ENCODE data around the gene ZNF414.

The ZNF414 gene

GRCh38 chr19:8489561-8490394, 24.2 kb downstream of the ZNF414 start:
- no peak overlapping the region for H3K4me3 ChIP-seq (ENCODE audit: low read length in 2 of 2)
- H3K18ac ChIP-seq (ENCODE audit: low read length) = peak overlapping the region; percentile 98
- no peaks in the 10 kb centered on the region for H3K9me3 ChIP-seq (replicated peaks in 1 of 2; ENCODE audit: control insufficient read depth in 2 of 2, insufficient read depth in 1 of 2, low read depth in 1 of 2, low read length in 2 of 2)
- peak overlapping the region; percentile 99 for H4K8ac ChIP-seq (ENCODE audit: low read depth, low read length)
- H3K9ac ChIP-seq (ENCODE audit: low read depth, low read length, poor library complexity) = peak overlapping the region; percentile 86
- H3K27ac ChIP-seq (replicated peaks; ENCODE audit: low read length) = peak overlapping the region; percentile 96
- peak overlapping the region; percentile 95 for H3K23ac ChIP-seq (ENCODE audit: low read depth, low read length, poor library complexity)
- peak overlapping the region; percentile 70 for H2BK15ac ChIP-seq (ENCODE audit: low read length)
- H3K14ac ChIP-seq (ENCODE audit: low read length) = peak overlapping the region; percentile 71
- no CpG with 5 or more reads among the region's 25 CpGs for WGBS, 2 donors (ENCODE audit: extremely low coverage in 2 of 2, insufficient read length in 2 of 2, insufficient replicate concordance in 1 of 2)
- no peak overlapping the region for H2AFZ ChIP-seq (ENCODE audit: low read length)
- H4K91ac ChIP-seq (ENCODE audit: low read depth, low read length, poor library complexity) = peak overlapping the region; percentile 65
- no peaks in the 10 kb centered on the region for H3K27me3 ChIP-seq (ENCODE audit: control insufficient read depth in 3 of 3, insufficient read depth in 3 of 3, low read depth in 1 of 3, low read length in 3 of 3)
- H2AK5ac ChIP-seq (ENCODE audit: low read depth, low read length) = peak overlapping the region; percentile 88
- DNase-seq (ENCODE audit: low spot score) = no peak
- H2BK120ac ChIP-seq (ENCODE audit: low read depth, low read length) = peak overlapping the region; percentile 99
- peaks cover 31 to 59% of the 10 kb centered on the region in 2 donors for H3K36me3 ChIP-seq (replicated peaks in 1 of 2; ENCODE audit: control insufficient read depth in 2 of 2, insufficient read depth in 2 of 2, low read length in 2 of 2)
- H3K4me1 ChIP-seq (ENCODE audit: control insufficient read depth in 2 of 2, insufficient read depth in 1 of 2, low read depth in 1 of 2, low read length in 2 of 2) = peaks cover 31 to 42% of the 10 kb centered on the region in 2 donors
- H2BK12ac ChIP-seq (ENCODE audit: low read length) = peak overlapping the region; percentile 75
- peak overlapping the region; percentile 89 for H3K4ac ChIP-seq (ENCODE audit: low read length)
- peak overlapping the region; percentile 14 for H3K4me2 ChIP-seq (ENCODE audit: insufficient read depth, low read length, poor library complexity, severe bottlenecking)
- H3K79me1 ChIP-seq (ENCODE audit: low read depth, low read length) = peaks cover 16% of the 10 kb centered on the region
- H2BK5ac ChIP-seq (ENCODE audit: low read length) = peak overlapping the region; percentile 99

- Histone ChIP-seq H3K4me1 (ENCODE audit: control insufficient read depth in 2 of 2, insufficient read depth in 1 of 2, low read depth in 1 of 2, low read length in 2 of 2) (peaks cover 26 to 38% of the 10 kb centered on the region in 2 donors), H2BK15ac (ENCODE audit: low read length) (peak overlapping the region; percentile 26), H3K79me1 (ENCODE audit: low read depth, low read length) (peaks cover 21% of the 10 kb centered on the region), H3K9me3 (replicated peaks in 1 of 2; ENCODE audit: control insufficient read depth in 2 of 2, insufficient read depth in 1 of 2, low read depth in 1 of 2, low read length in 2 of 2) (no peaks in the 10 kb centered on the region), H4K8ac (ENCODE audit: low read depth, low read length) (no peak overlapping the region), H2BK120ac (ENCODE audit: low read depth, low read length) (no peak overlapping the region), H4K91ac (ENCODE audit: low read depth, low read length, poor library complexity) (no peak overlapping the region), H3K4me3 (ENCODE audit: low read length in 2 of 2) (no peak overlapping the region), H2BK5ac (ENCODE audit: low read length) (peak overlapping the region; percentile 99), H3K27me3 (ENCODE audit: control insufficient read depth in 3 of 3, insufficient read depth in 3 of 3, low read depth in 1 of 3, low read length in 3 of 3) (no peaks in the 10 kb centered on the region), H3K4ac (ENCODE audit: low read length) (no peak overlapping the region), H3K9ac (ENCODE audit: low read depth, low read length, poor library complexity) (no peak overlapping the region), H3K14ac (ENCODE audit: low read length) (no peak overlapping the region), H3K18ac (ENCODE audit: low read length) (peak overlapping the region; percentile 39), H3K4me2 (ENCODE audit: insufficient read depth, low read length, poor library complexity, severe bottlenecking) (peak overlapping the region; percentile 20), H3K23ac (ENCODE audit: low read depth, low read length, poor library complexity) (no peak overlapping the region), H3K36me3 (replicated peaks in 1 of 2; ENCODE audit: control insufficient read depth in 2 of 2, insufficient read depth in 2 of 2, low read length in 2 of 2) (peaks cover 40 to 73% of the 10 kb centered on the region in 2 donors), H2BK12ac (ENCODE audit: low read length) (no peak overlapping the region), H2AFZ (ENCODE audit: low read length) (no peak overlapping the region), H3K27ac (replicated peaks; ENCODE audit: low read length) (peak overlapping the region; percentile 96), H2AK5ac (ENCODE audit: low read depth, low read length) (no peak overlapping the region)
- peak; percentile 75 for DNase-seq (ENCODE audit: low spot score)
- no CpG with 5 or more reads among the region's 15 CpGs for WGBS, 2 donors (ENCODE audit: extremely low coverage in 2 of 2, insufficient read length in 2 of 2, insufficient replicate concordance in 1 of 2)
Observed at GRCh38 chr19:8488365-8488764, 25.6 kb downstream of the ZNF414 start.

- Histone ChIP-seq H2AFZ (ENCODE audit: low read length) (no peak overlapping the region), H2AK5ac (ENCODE audit: low read depth, low read length) (peak overlapping the region; percentile 87), H3K4ac (ENCODE audit: low read length) (peak overlapping the region; percentile 87), H3K36me3 (replicated peaks in 1 of 2; ENCODE audit: control insufficient read depth in 2 of 2, insufficient read depth in 2 of 2, low read length in 2 of 2) (peaks cover 47 to 84% of the 10 kb centered on the region in 2 donors), H3K18ac (ENCODE audit: low read length) (peak overlapping the region; percentile 93), H3K27ac (replicated peaks; ENCODE audit: low read length) (peak overlapping the region; percentile 96), H3K9me3 (replicated peaks in 1 of 2; ENCODE audit: control insufficient read depth in 2 of 2, insufficient read depth in 1 of 2, low read depth in 1 of 2, low read length in 2 of 2) (no peaks in the 10 kb centered on the region), H3K9ac (ENCODE audit: low read depth, low read length, poor library complexity) (no peak overlapping the region), H3K4me2 (ENCODE audit: insufficient read depth, low read length, poor library complexity, severe bottlenecking) (no peak overlapping the region), H2BK5ac (ENCODE audit: low read length) (peak overlapping the region; percentile 94), H4K8ac (ENCODE audit: low read depth, low read length) (peak overlapping the region; percentile 84), H3K4me3 (ENCODE audit: low read length in 2 of 2) (no peak overlapping the region), H2BK12ac (ENCODE audit: low read length) (peak overlapping the region; percentile 8), H3K14ac (ENCODE audit: low read length) (peak overlapping the region; percentile 39), H2BK120ac (ENCODE audit: low read depth, low read length) (no peak overlapping the region), H2BK15ac (ENCODE audit: low read length) (peak overlapping the region; percentile 26), H3K79me1 (ENCODE audit: low read depth, low read length) (peaks cover 20% of the 10 kb centered on the region), H3K4me1 (ENCODE audit: control insufficient read depth in 2 of 2, insufficient read depth in 1 of 2, low read depth in 1 of 2, low read length in 2 of 2) (peaks cover 26 to 38% of the 10 kb centered on the region in 2 donors), H3K27me3 (ENCODE audit: control insufficient read depth in 3 of 3, insufficient read depth in 3 of 3, low read depth in 1 of 3, low read length in 3 of 3) (no peaks in the 10 kb centered on the region), H4K91ac (ENCODE audit: low read depth, low read length, poor library complexity) (peak overlapping the region; percentile 61), H3K23ac (ENCODE audit: low read depth, low read length, poor library complexity) (peak overlapping the region; percentile 49)
- WGBS, 2 donors (ENCODE audit: extremely low coverage in 2 of 2, insufficient read length in 2 of 2, insufficient replicate concordance in 1 of 2) = no CpG with 5 or more reads among the region's 13 CpGs
- no peak for DNase-seq (ENCODE audit: low spot score)
Observed at GRCh38 chr19:8487137-8487851, 26.7 kb downstream of the ZNF414 start.

GRCh38 chr19:8486661-8487136, 27.3 kb downstream of the ZNF414 start:
- Histone ChIP-seq H3K18ac (ENCODE audit: low read length) (peak overlapping the region; percentile 6), H2BK15ac (ENCODE audit: low read length) (no peak overlapping the region), H3K4me3 (ENCODE audit: low read length in 2 of 2) (no peak overlapping the region), H3K4ac (ENCODE audit: low read length) (no peak overlapping the region), H4K8ac (ENCODE audit: low read depth, low read length) (no peak overlapping the region), H4K91ac (ENCODE audit: low read depth, low read length, poor library complexity) (no peak overlapping the region), H2AK5ac (ENCODE audit: low read depth, low read length) (peak overlapping the region; percentile 14), H3K9me3 (replicated peaks in 1 of 2; ENCODE audit: control insufficient read depth in 2 of 2, insufficient read depth in 1 of 2, low read depth in 1 of 2, low read length in 2 of 2) (no peaks in the 10 kb centered on the region), H3K27me3 (ENCODE audit: control insufficient read depth in 3 of 3, insufficient read depth in 3 of 3, low read depth in 1 of 3, low read length in 3 of 3) (no peaks in the 10 kb centered on the region), H3K4me1 (ENCODE audit: control insufficient read depth in 2 of 2, insufficient read depth in 1 of 2, low read depth in 1 of 2, low read length in 2 of 2) (peaks cover 26 to 38% of the 10 kb centered on the region in 2 donors), H2BK5ac (ENCODE audit: low read length) (no peak overlapping the region), H3K4me2 (ENCODE audit: insufficient read depth, low read length, poor library complexity, severe bottlenecking) (no peak overlapping the region), H3K79me1 (ENCODE audit: low read depth, low read length) (peaks cover 20% of the 10 kb centered on the region), H2AFZ (ENCODE audit: low read length) (no peak overlapping the region), H2BK12ac (ENCODE audit: low read length) (no peak overlapping the region), H2BK120ac (ENCODE audit: low read depth, low read length) (no peak overlapping the region), H3K9ac (ENCODE audit: low read depth, low read length, poor library complexity) (peak overlapping the region; percentile 38), H3K27ac (replicated peaks; ENCODE audit: low read length) (peak overlapping the region; percentile 96), H3K23ac (ENCODE audit: low read depth, low read length, poor library complexity) (no peak overlapping the region), H3K36me3 (replicated peaks in 1 of 2; ENCODE audit: control insufficient read depth in 2 of 2, insufficient read depth in 2 of 2, low read length in 2 of 2) (peaks cover 49 to 90% of the 10 kb centered on the region in 2 donors), H3K14ac (ENCODE audit: low read length) (no peak overlapping the region)
- DNase-seq (ENCODE audit: low spot score) = no peak
- no CpG with 5 or more reads among the region's 16 CpGs for WGBS, 2 donors (ENCODE audit: extremely low coverage in 2 of 2, insufficient read length in 2 of 2, insufficient replicate concordance in 1 of 2)
